CD14-positive monocyte (primary cell): ENCODE data around the gene TBX2. TPM values are rescaled to one million over a fixed set of nuclear protein-coding genes. Genes with fewer than 3 reads are reported as not detected.

Source experiments
- DNase-seq, 3 donors: peaks; one replicate each; pipeline ENCODE4 v3.0.0-alpha.2; 2011 to 2022
- H2AFZ ChIP-seq: 2 replicates; pipeline ENCODE4 v1.6.0; 2012; ENCODE audit warnings: mild to moderate bottlenecking, low read depth, low read length, inconsistent platforms; ENCODE audit not compliant: insufficient read depth, poor library complexity, severe bottlenecking
- H3K27ac ChIP-seq, 2 donors: 1 replicate in 1 of 2; 2 replicates in 1 of 2; pipeline ENCODE4 v1.5.1; 2012 to 2013; ENCODE audit warnings: low read length in 2 of 2, control low read depth in 1 of 2, inconsistent platforms in 1 of 2, low read depth in 1 of 2, mild to moderate bottlenecking in 1 of 2
- H3K27me3 ChIP-seq, 2 donors: one replicate each; pipeline versions ENCODE4 v1.6.0 to v1.6.1; 2011 to 2013; ENCODE audit warnings: low read length in 2 of 2; ENCODE audit not compliant: control insufficient read depth in 2 of 2, insufficient read depth in 2 of 2
- H3K36me3 ChIP-seq, 2 donors: replicated peaks in 1 of 2; 1 replicate in 1 of 2; 2 replicates in 1 of 2; pipeline versions ENCODE4 v1.5.1 to v1.6.1; 2012 to 2013; ENCODE audit warnings: low read length in 2 of 2, control low read depth in 1 of 2, inconsistent platforms in 1 of 2, mild to moderate bottlenecking in 1 of 2; ENCODE audit not compliant: insufficient read depth in 2 of 2, control insufficient read depth in 1 of 2
- H3K4me1 ChIP-seq, 2 donors: 1 replicate in 1 of 2; 2 replicates in 1 of 2; pipeline versions ENCODE4 v1.5.1 to v1.6.1; 2012 to 2013; ENCODE audit warnings: low read length in 2 of 2, control low read depth in 1 of 2, inconsistent platforms in 1 of 2, mild to moderate bottlenecking in 1 of 2, moderate library complexity in 1 of 2; ENCODE audit not compliant: insufficient read depth in 2 of 2, control insufficient read depth in 1 of 2
- H3K4me2 ChIP-seq: replicated peaks from 2 replicates; pipeline ENCODE3; 2012; ENCODE audit warnings: low read length, moderate library complexity, mild to moderate bottlenecking; ENCODE audit not compliant: poor library complexity, severe bottlenecking; ENCODE audit errors: extremely low read depth
- H3K4me3 ChIP-seq, 3 experiments: fragments of 200-600 bp in 1 of 3; sonication (generic) in 1 of 3; replicated peaks in 1 of 3; 1 replicate in 2 of 3; 2 replicates in 1 of 3; pipeline ENCODE4 v1.5.1; 2011 to 2013; ENCODE audit warnings: low read length in 3 of 3, mild to moderate bottlenecking in 3 of 3, control low read depth in 2 of 3, low read depth in 2 of 3, inconsistent platforms in 1 of 3, moderate library complexity in 1 of 3
- H3K79me2 ChIP-seq: 2 replicates; pipeline ENCODE4 v1.6.0; 2012; ENCODE audit warnings: mild to moderate bottlenecking, control low read depth, inconsistent platforms, low read length, moderate library complexity; ENCODE audit not compliant: insufficient read depth
- H3K9ac ChIP-seq: 2 replicates; pipeline ENCODE4 v1.6.0; 2017; ENCODE audit warnings: low read length, mild to moderate bottlenecking; ENCODE audit not compliant: insufficient read depth, poor library complexity, severe bottlenecking
- H3K9me3 ChIP-seq, 2 donors: replicated peaks in 1 of 2; 1 replicate in 1 of 2; 2 replicates in 1 of 2; pipeline versions ENCODE4 v1.5.1 to v1.6.1; 2012 to 2013; ENCODE audit warnings: low read length in 2 of 2, control low read depth in 1 of 2; ENCODE audit not compliant: control insufficient read depth in 1 of 2, insufficient read depth in 1 of 2
- H4K20me1 ChIP-seq: 2 replicates; pipeline ENCODE4 v1.6.0; 2012; ENCODE audit warnings: mild to moderate bottlenecking, low read length, control low read depth, moderate library complexity; ENCODE audit not compliant: insufficient read depth
- H3K27ac Mint-ChIP-seq, 7 donors: one replicate each; pipeline ENCODE4 v1.8.0; 2020; ENCODE audit warnings: mild to moderate bottlenecking in 7 of 7, mixed read lengths in 7 of 7, moderate library complexity in 6 of 7, inconsistent platforms in 2 of 7
- H3K27me3 Mint-ChIP-seq, 3 donors: one replicate each; pipeline ENCODE4 v1.8.0; 2021 to 2022; ENCODE audit warnings: low read depth in 3 of 3, mild to moderate bottlenecking in 3 of 3, mixed read lengths in 3 of 3, moderate library complexity in 3 of 3, inconsistent platforms in 1 of 3
- H3K36me3 Mint-ChIP-seq, 2 donors: one replicate each; pipeline ENCODE4 v1.8.0; 2020; ENCODE audit warnings: mixed read lengths in 2 of 2, inconsistent platforms in 1 of 2, mild to moderate bottlenecking in 1 of 2
- H3K4me1 Mint-ChIP-seq: one replicate; pipeline ENCODE4 v1.8.0; 2020; ENCODE audit warnings: mild to moderate bottlenecking, mixed read lengths
- H3K4me3 Mint-ChIP-seq, 2 donors: one replicate each; pipeline ENCODE4 v1.8.0; 2020; ENCODE audit warnings: mild to moderate bottlenecking in 2 of 2, mixed read lengths in 2 of 2, moderate library complexity in 1 of 2
- H3K9me3 Mint-ChIP-seq, 7 donors: one replicate each; pipeline ENCODE4 v1.8.0; 2020 to 2022; ENCODE audit warnings: mixed read lengths in 7 of 7, mild to moderate bottlenecking in 6 of 7, moderate library complexity in 6 of 7, inconsistent platforms in 2 of 7
- CTCF ChIP-seq: fragments of 200-600 bp; IDR thresholded peaks from one replicate; pipeline ENCODE4 v1.8.0; 2022; ENCODE audit warnings: antibody characterized with exemption, mild to moderate bottlenecking
- WGBS: methylation state at CpG from one replicate; pipeline ENCODE4 v1.1.5; 2013; ENCODE audit warnings: missing lambda C conversion rate; ENCODE audit not compliant: insufficient coverage; 5-methylcytosine and 5-hydroxymethylcytosine counted together
- intact Hi-C, 2 donors: fragments of 100-400 bp; cut with micrococcal nuclease; formaldehyde crosslinking; loops; one replicate each; pipeline versions ENCODE4 v1.15.0 to v1.15.1; 2023
- polyA plus RNA-seq, 3 donors: library from polyadenylated mRNA; depleted of rRNA in 1 of 3; unstranded in 2 of 3; stranded (reverse) in 1 of 3; fragments of 300-500 nt in 2 of 3; fragments of >200 nt in 1 of 3; fragmentation: Illumina TruSeq in 2 of 3; gene quantifications; 1 replicate in 2 of 3; 2 replicates in 1 of 3; pipeline ENCODE4 v1.2.3, GENCODE V29; 2012 to 2021

The TBX2 gene
- polyA plus RNA-seq, 3 donors: 0.03 TPM; not detected in 2

DNA sequence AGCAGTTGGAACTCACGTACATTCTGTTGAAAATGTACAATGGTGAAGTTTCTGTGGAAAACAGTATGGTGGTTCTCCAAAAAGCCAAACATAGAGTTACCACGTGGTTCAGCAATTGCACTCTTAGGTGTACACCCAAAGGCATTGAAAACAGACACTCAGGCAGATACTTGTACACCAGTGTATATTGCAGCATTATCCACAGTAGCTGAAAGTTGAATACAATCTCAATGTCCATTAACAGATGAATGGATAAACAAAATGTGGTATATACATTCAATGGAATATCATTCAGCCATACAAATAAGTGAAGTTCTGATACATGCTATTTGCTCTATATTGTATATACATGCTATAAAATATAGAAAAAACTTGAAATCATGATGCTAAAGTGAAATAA is 23.2 kb downstream of the TBX2 start:
- Mint-ChIP-seq H3K27me3 (peaks cover 28 to 69% (median 40%) of the 10 kb centered on the region in 3 donors), H3K4me1 (no peaks in the 10 kb centered on the region)

GRCh38 chr17:61423967-61424649 is 24.5 kb downstream of the TBX2 start:
- Histone ChIP-seq H3K4me2 (no peak overlapping the region), H3K27ac (no peak overlapping the region), H3K4me1 (no peaks in the 10 kb centered on the region), H3K9ac (no peak overlapping the region), H4K20me1 (no peaks in the 10 kb centered on the region), H3K79me2 (no peaks in the 10 kb centered on the region), H2AFZ (no peak overlapping the region), H3K9me3 (no peaks in the 10 kb centered on the region), H3K36me3 (no peaks in the 10 kb centered on the region), H3K27me3 (peaks cover 5 to 47% of the 10 kb centered on the region in 2 donors), H3K4me3 (no peak overlapping the region)
- DNase-seq: no peak
- Mint-ChIP-seq H3K9me3 (peaks cover 0 to 1% (median 0%) of the 10 kb centered on the region in 7 donors), H3K27me3 (peaks cover 32 to 58% (median 35%) of the 10 kb centered on the region in 3 donors), H3K36me3 (no peaks in the 10 kb centered on the region), H3K4me1 (no peaks in the 10 kb centered on the region), H3K27ac (no peak overlapping the region), H3K4me3 (no peak overlapping the region)
- intact Hi-C loops: no loop called here
- TF ChIP-seq CTCF: no peak
- WGBS: 90% methylated on average over 4 of the region's 10 CpGs

More for the DNA sequence above, 23.2 kb downstream of the TBX2 start:
- H3K4me3 Mint-ChIP-seq: no peak overlapping the region
- peaks cover 5 to 38% of the 10 kb centered on the region in 2 donors for H3K27me3 ChIP-seq
- H3K79me2 ChIP-seq: no peaks in the 10 kb centered on the region
- no peak for DNase-seq
- H3K4me1 ChIP-seq: no peaks in the 10 kb centered on the region
- no CpG with 5 or more reads among the region's 2 CpGs for WGBS
- no peaks in the 10 kb centered on the region for H3K9me3 ChIP-seq
- peaks cover 0 to 3% (median 0%) of the 10 kb centered on the region in 7 donors for H3K9me3 Mint-ChIP-seq
- no peaks in the 10 kb centered on the region for H3K36me3 Mint-ChIP-seq
- no peak overlapping the region for H3K4me3 ChIP-seq
- no peak overlapping the region for H3K27ac ChIP-seq
- H3K9ac ChIP-seq: no peak overlapping the region
- H3K27ac Mint-ChIP-seq: no peak overlapping the region
- intact Hi-C loops: no loop called here
- no peak overlapping the region for H3K4me2 ChIP-seq
- H4K20me1 ChIP-seq: no peaks in the 10 kb centered on the region
- no peaks in the 10 kb centered on the region for H3K36me3 ChIP-seq
- no peak for TF ChIP-seq CTCF
- H2AFZ ChIP-seq: no peak overlapping the region
